ENCODE results near the gene CHRND.
"Not testable (repeated sequence)": the region's sequence is repeated elsewhere in the genome, so short reads cannot be mapped to it uniquely, and the experiment has no call there.

CHRND gene

GRCh38 chr2:232524771-232525170 is 1.2 kb upstream of the CHRND start:
- Mint-ChIP-seq H3K4me1 (ENCODE audit: low read depth) (peaks cover 19% of the 10 kb centered on the region), H3K27ac (no peak overlapping the region), H3K9me3 (ENCODE audit: low read depth) (no peaks in the 10 kb centered on the region), H3K4me3 (peak overlapping the region; percentile 27), H3K27me3 (peaks cover 6% of the 10 kb centered on the region), H3K36me3 (no peaks in the 10 kb centered on the region)

DNA sequence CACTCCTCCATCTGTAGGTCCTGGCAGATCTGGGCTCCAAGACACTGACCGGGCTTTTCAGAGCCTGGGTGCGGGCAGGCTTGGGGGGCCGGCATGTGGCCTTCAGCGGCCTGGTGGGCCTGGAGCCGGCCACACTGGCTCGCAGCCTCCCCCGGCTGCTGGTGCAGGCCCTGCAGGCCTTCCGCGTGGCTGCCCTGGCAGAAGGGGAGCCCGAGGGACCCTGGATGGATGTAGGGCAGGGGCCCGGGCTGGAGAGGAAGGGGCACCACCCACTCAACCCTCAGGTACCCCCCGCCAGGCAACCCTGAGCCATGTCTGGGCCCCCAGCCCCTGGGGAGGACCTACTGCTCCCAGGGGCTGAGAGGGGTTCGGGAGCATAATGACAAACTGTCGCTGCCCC is 761 bp upstream of the CHRND start:
- H3K36me3 Mint-ChIP-seq: no peaks in the 10 kb centered on the region
- H3K9me3 Mint-ChIP-seq (ENCODE audit: low read depth): no peaks in the 10 kb centered on the region
- no peak overlapping the region for H3K4me3 Mint-ChIP-seq
- peaks cover 6% of the 10 kb centered on the region for H3K27me3 Mint-ChIP-seq
- no peak overlapping the region for H3K27ac Mint-ChIP-seq
- H3K4me1 Mint-ChIP-seq (ENCODE audit: low read depth): peaks cover 19% of the 10 kb centered on the region

GRCh38 chr2:232526372-232526941 is 497 bp downstream of the CHRND start:
- H3K4me3 Mint-ChIP-seq: no peak overlapping the region
- H3K36me3 Mint-ChIP-seq: no peaks in the 10 kb centered on the region
- H3K27ac Mint-ChIP-seq: no peak overlapping the region
- peaks cover 18% of the 10 kb centered on the region for H3K4me1 Mint-ChIP-seq (ENCODE audit: low read depth)
- no peaks in the 10 kb centered on the region for H3K9me3 Mint-ChIP-seq (ENCODE audit: low read depth)
- H3K27me3 Mint-ChIP-seq: peaks cover 5% of the 10 kb centered on the region

- Mint-ChIP-seq H3K27me3 (peaks cover 4% of the 10 kb centered on the region), H3K36me3 (no peaks in the 10 kb centered on the region), H3K4me1 (ENCODE audit: low read depth) (peaks cover 17% of the 10 kb centered on the region), H3K27ac (no peak overlapping the region), H3K4me3 (no peak overlapping the region), H3K9me3 (ENCODE audit: low read depth) (no peaks in the 10 kb centered on the region)
These were observed 2.0 kb downstream of the CHRND start for GRCh38 chr2:232527905-232528470.

DNA sequence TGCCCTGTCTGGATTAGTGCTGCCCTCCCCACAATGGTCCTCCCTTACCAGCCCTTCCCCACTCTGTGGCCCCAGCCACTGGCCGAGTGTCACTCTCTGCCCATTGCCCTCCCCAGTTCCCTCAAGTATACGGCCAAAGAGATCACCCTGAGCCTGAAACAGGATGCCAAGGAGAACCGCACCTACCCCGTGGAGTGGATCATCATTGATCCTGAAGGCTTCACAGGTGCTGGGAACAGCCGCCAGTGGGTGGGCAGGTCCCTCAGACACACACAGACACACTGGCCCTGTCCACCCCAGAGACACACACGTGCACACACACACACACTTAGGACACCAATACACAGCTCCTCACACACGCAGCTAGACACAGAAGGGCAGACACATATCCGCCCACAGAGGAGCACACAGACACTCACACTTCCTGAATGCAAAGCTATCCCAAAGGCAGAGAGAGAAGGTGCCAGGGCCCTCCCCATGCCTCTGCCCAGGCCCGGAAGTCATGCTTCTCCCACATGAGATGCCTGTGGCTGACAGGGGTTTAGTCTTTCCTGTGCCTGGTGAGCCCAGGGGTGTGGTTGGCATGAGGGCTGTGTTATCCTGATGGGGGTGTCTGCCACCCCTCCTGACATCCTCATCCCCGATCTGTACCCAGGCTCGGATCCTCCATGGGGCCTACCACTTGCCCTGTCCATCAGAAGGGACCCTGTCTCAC is 2.9 kb downstream of the CHRND start:
- peaks cover 4% of the 10 kb centered on the region for H3K27me3 Mint-ChIP-seq
- no peaks in the 10 kb centered on the region for H3K36me3 Mint-ChIP-seq
- peaks cover 13% of the 10 kb centered on the region for H3K4me1 Mint-ChIP-seq (ENCODE audit: low read depth)
- peak overlapping the region; percentile 27 for H3K4me3 Mint-ChIP-seq
- H3K27ac Mint-ChIP-seq: peak overlapping the region; percentile 22
- no peaks in the 10 kb centered on the region for H3K9me3 Mint-ChIP-seq (ENCODE audit: low read depth)

DNA sequence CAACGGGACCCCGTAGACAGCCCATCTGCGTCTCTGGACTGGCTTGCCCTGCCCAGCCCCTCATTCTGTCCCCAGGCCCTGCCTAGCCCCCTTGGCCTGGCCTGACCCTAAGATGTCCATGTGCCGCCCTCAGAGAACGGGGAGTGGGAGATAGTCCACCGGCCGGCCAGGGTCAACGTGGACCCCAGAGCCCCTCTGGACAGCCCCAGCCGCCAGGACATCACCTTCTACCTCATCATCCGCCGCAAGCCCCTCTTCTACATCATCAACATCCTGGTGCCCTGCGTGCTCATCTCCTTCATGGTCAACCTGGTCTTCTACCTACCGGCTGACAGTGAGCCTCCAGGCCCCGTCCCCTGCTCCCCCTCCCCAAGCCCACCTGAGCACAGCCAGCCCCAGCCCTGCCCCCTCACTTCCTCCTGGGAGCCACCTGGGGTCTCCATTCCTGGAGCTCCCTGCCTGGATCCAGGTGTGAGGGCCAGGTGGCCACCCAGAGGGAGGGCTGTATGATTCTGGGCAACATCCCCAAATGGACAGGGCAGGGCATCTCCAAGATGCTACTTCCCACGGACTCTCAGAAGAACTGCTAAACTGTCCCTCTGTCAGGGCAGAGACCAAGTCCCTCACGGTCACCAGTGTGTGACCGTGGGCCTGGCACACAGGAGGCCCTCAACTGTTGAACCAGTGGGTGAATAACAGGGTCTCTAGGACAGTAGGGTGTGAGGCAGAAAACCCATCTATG is 4.0 kb downstream of the CHRND start:
- Mint-ChIP-seq H3K9me3 (ENCODE audit: low read depth) (no peaks in the 10 kb centered on the region), H3K4me3 (no peak overlapping the region), H3K27me3 (peaks cover 2% of the 10 kb centered on the region), H3K4me1 (ENCODE audit: low read depth) (peaks cover 12% of the 10 kb centered on the region), H3K27ac (no peak overlapping the region), H3K36me3 (no peaks in the 10 kb centered on the region)

GRCh38 chr2:232530626-232531260 is 4.8 kb downstream of the CHRND start:
- no peaks in the 10 kb centered on the region for H3K36me3 Mint-ChIP-seq
- no peak overlapping the region for H3K27ac Mint-ChIP-seq
- peaks cover 2% of the 10 kb centered on the region for H3K27me3 Mint-ChIP-seq
- no peak overlapping the region for H3K4me3 Mint-ChIP-seq
- peaks cover 12% of the 10 kb centered on the region for H3K4me1 Mint-ChIP-seq (ENCODE audit: low read depth)
- H3K9me3 Mint-ChIP-seq (ENCODE audit: low read depth): no peaks in the 10 kb centered on the region

- Mint-ChIP-seq H3K27ac (no peak overlapping the region), H3K4me3 (no peak overlapping the region), H3K27me3 (peaks cover 2% of the 10 kb centered on the region), H3K9me3 (ENCODE audit: low read depth) (no peaks in the 10 kb centered on the region), H3K4me1 (ENCODE audit: low read depth) (peaks cover 12% of the 10 kb centered on the region), H3K36me3 (no peaks in the 10 kb centered on the region)
These were observed 6.5 kb downstream of the CHRND start for GRCh38 chr2:232532419-232532818.

- H3K27ac Mint-ChIP-seq; H3K36me3 Mint-ChIP-seq; H3K4me3 Mint-ChIP-seq; H3K9me3 Mint-ChIP-seq (ENCODE audit: low read depth); H3K27me3 Mint-ChIP-seq: not testable (repeated sequence)
- peaks cover 12% of the 10 kb centered on the region for H3K4me1 Mint-ChIP-seq (ENCODE audit: low read depth)
These were observed 6.9 kb downstream of the CHRND start for GRCh38 chr2:232532821-232533220.

- no peak overlapping the region for H3K4me3 Mint-ChIP-seq
- no peaks in the 10 kb centered on the region for H3K27me3 Mint-ChIP-seq
- H3K27ac Mint-ChIP-seq: no peak overlapping the region
- H3K4me1 Mint-ChIP-seq (ENCODE audit: low read depth): peaks cover 5% of the 10 kb centered on the region
- H3K9me3 Mint-ChIP-seq (ENCODE audit: low read depth): no peaks in the 10 kb centered on the region
- H3K36me3 Mint-ChIP-seq: no peaks in the 10 kb centered on the region
These were observed 8.2 kb downstream of the CHRND start for GRCh38 chr2:232533944-232534710.

DNA sequence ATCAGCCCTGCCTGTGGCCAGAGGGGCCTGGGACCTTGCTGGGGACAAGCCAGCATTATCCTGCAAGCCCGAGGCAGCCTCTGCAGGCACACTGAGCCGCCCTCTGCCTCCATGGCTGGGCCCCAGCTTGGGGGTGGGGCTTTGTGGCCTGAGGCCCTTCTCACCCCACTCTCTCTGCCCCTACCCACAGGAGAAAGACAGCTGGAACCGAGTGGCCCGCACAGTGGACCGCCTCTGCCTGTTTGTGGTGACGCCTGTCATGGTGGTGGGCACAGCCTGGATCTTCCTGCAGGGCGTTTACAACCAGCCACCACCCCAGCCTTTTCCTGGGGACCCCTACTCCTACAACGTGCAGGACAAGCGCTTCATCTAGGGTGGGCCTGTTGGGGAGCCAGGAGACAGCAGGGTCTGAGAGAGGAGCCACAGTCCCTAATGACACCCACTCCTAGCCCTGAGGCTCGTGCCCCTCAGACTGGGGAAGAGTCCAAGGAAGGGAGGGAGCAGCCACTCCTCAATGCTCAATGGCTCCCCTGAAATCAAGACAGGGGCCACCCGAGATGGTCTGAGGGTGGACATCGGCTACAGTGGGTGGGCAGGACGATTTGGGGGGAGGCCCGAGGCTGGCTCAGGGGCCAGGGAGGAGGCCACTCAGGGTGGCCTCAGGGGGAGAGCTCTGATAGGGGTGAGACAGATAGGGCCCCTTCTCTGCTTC is 9.1 kb downstream of the CHRND start:
- H3K4me3 Mint-ChIP-seq: no peak overlapping the region
- no peak overlapping the region for H3K27ac Mint-ChIP-seq
- no peaks in the 10 kb centered on the region for H3K9me3 Mint-ChIP-seq (ENCODE audit: low read depth)

GRCh38 chr2:232535761-232536530 is 10.0 kb downstream of the CHRND start:
- Mint-ChIP-seq H3K36me3 (no peaks in the 10 kb centered on the region), H3K27me3 (no peaks in the 10 kb centered on the region), H3K4me3 (no peak overlapping the region)

More for the DNA sequence above, 9.1 kb downstream of the CHRND start:
- Mint-ChIP-seq H3K27me3 (no peaks in the 10 kb centered on the region), H3K4me1 (ENCODE audit: low read depth) (peaks cover 3% of the 10 kb centered on the region), H3K36me3 (no peaks in the 10 kb centered on the region)

DNA sequence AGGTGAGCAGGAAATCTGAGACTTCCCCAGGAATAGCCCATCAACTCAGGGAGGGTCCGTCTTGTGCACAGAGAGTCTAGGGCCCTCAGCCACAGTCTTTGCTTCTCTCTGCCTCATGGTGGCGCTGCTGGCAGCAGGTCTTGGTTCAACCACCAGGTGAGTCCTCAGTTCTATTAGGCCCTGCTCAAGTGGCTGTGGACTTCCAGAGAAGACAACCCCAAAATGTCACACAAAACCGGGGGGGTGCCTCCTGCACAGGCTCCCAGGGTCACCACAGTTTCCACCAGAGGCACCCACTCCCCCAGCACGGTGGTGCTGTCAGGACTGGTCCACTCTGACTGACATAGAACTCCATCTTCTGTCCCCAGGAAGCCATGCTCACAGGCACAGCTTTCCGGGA is 11.1 kb downstream of the CHRND start:
- Mint-ChIP-seq H3K4me1 (ENCODE audit: low read depth) (peaks cover 3% of the 10 kb centered on the region), H3K36me3 (no peaks in the 10 kb centered on the region), H3K27ac (no peak overlapping the region), H3K27me3 (no peaks in the 10 kb centered on the region), H3K4me3 (no peak overlapping the region), H3K9me3 (ENCODE audit: low read depth) (no peaks in the 10 kb centered on the region)

More at GRCh38 chr2:232535761-232536530, 10.0 kb downstream of the CHRND start:
- Mint-ChIP-seq H3K4me1 (ENCODE audit: low read depth) (peaks cover 3% of the 10 kb centered on the region), H3K27ac (no peak overlapping the region), H3K9me3 (ENCODE audit: low read depth) (no peaks in the 10 kb centered on the region)

All from activated naive CD8-positive, alpha-beta T cell (primary cell).